Lung (tissue), 12 donors: ENCODE results near the gene URM1. TPM values are rescaled to one million over a fixed set of nuclear protein-coding genes. Genes with fewer than 3 reads are reported as not detected.

Experiments
- ATAC-seq: fragments of 200-7000 bp; cut with Tn5 transposase; one replicate; pipeline ENCODE4 v1.9.1; 2020; ENCODE audit warnings: moderate number of reproducible peaks; ENCODE audit not compliant: insufficient read depth, low FRiP score
- DNase-seq, 3 donors: peaks; one replicate each; pipeline ENCODE4 v3.0.0-alpha.2; 2013 to 2017
- H3K27ac ChIP-seq, 2 donors: one replicate each; pipeline ENCODE4 v1.5.1; 2013; ENCODE audit warnings: mild to moderate bottlenecking in 2 of 2, moderate library complexity in 2 of 2, control low read depth in 1 of 2, inconsistent platforms in 1 of 2, low read depth in 1 of 2, low read length in 1 of 2
- H3K27me3 ChIP-seq, 3 donors: one replicate each; pipeline ENCODE4 v1.5.1; 2013; ENCODE audit warnings: low read length in 2 of 3; ENCODE audit not compliant: control insufficient read depth in 3 of 3, insufficient read depth in 3 of 3
- H3K36me3 ChIP-seq, 4 donors: one replicate each; pipeline ENCODE4 v1.5.1; 2013; ENCODE audit warnings: low read length in 4 of 4, mild to moderate bottlenecking in 1 of 4, moderate library complexity in 1 of 4; ENCODE audit not compliant: control insufficient read depth in 4 of 4, insufficient read depth in 4 of 4
- H3K4me1 ChIP-seq, 5 donors: one replicate each; pipeline ENCODE4 v1.5.1; 2013; ENCODE audit warnings: low read length in 5 of 5, mild to moderate bottlenecking in 2 of 5, moderate library complexity in 1 of 5; ENCODE audit not compliant: control insufficient read depth in 5 of 5, insufficient read depth in 5 of 5
- H3K4me3 ChIP-seq: one replicate; pipeline ENCODE4 v1.5.1; 2013; ENCODE audit warnings: mild to moderate bottlenecking, control low read depth, moderate library complexity
- H3K9ac ChIP-seq, 2 donors: one replicate each; pipeline ENCODE4 v1.5.1; 2013; ENCODE audit warnings: low read length in 2 of 2, control low read depth in 1 of 2; ENCODE audit not compliant: insufficient read depth in 1 of 2
- H3K9me3 ChIP-seq, 4 donors: one replicate each; pipeline ENCODE4 v1.5.1; 2013; ENCODE audit warnings: low read length in 3 of 4, mild to moderate bottlenecking in 1 of 4, moderate library complexity in 1 of 4; ENCODE audit not compliant: control insufficient read depth in 4 of 4, insufficient read depth in 3 of 4
- WGBS, 2 donors: extraction: QIAGEN DNeasy Blood & Tissue Kit; methylation state at CpG; one replicate each; pipeline ENCODE4 v1.1.7; 2013; 5-methylcytosine and 5-hydroxymethylcytosine counted together
- polyA plus RNA-seq, 2 donors: library from polyadenylated mRNA; stranded (reverse); fragments of 200-250 nt; gene quantifications; one replicate each; pipeline ENCODE4 v1.2.1, GENCODE V29; 2013
- total RNA-seq, 2 donors: library from RNA; depleted of rRNA in 1 of 2; stranded (reverse); fragments of >200 nt in 1 of 2; gene quantifications; one replicate each; pipeline ENCODE4 v1.2.1, GENCODE V29; 2014 to 2021
- TF ChIP-seq, protein P1 (sequence below): IDR thresholded peaks from 2 replicates; pipeline ENCODE4 v1.5.1; 2012; ENCODE audit warnings: mild to moderate bottlenecking; ENCODE audit errors: control extremely low read depth, extremely low read depth
- donor health status: control.
- donor health status: control.
- donor health status: Bipolar disorder and iron deficiency.
- donor health status: healthy.
- donor health status: DM: yes; HTN: yes; CAD: no.

URM1 gene
- total and polyA plus RNA-seq, 4 donors: 35.1 to 67.2 (median 61.3) TPM

DNA sequence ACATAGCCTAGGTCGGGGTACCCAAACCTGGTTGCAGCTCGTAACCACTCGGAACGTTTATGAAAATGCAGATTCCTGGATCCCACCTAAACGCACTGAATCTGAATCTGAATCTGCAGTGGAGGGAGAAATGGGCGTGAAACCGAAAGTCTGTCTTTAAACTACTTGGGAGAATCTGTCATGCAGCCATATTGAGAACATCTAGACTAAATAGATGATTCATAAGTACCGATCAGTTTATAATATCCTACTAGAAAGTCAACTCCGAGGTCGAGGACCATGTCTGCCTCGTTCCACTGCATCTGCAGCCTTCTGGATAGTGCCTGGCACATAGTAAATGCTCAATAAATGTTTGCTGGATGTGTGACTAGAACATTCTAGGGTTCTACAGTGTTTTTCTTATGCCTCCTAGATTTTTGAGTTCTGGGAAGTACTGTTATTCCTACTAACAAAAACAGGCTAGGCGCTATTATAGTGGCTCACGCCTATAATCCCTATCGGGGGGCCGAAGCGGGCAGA, 47.9 kb upstream of the URM1 start:
- H3K36me3 ChIP-seq: peaks cover 0 to 25% (median 14%) of the 10 kb centered on the region in 4 donors
- no peak for ATAC-seq
- 23 to 27% methylated on average over 16 of the region's 16 CpGs for WGBS, 2 donors
- peak overlapping the region; percentile 91 to 94 for H3K27ac ChIP-seq
- no peak for DNase-seq
- H3K27me3 ChIP-seq: no peaks in the 10 kb centered on the region
- H3K4me3 ChIP-seq: peak overlapping the region; percentile 96
- TF ChIP-seq, protein P1, sequence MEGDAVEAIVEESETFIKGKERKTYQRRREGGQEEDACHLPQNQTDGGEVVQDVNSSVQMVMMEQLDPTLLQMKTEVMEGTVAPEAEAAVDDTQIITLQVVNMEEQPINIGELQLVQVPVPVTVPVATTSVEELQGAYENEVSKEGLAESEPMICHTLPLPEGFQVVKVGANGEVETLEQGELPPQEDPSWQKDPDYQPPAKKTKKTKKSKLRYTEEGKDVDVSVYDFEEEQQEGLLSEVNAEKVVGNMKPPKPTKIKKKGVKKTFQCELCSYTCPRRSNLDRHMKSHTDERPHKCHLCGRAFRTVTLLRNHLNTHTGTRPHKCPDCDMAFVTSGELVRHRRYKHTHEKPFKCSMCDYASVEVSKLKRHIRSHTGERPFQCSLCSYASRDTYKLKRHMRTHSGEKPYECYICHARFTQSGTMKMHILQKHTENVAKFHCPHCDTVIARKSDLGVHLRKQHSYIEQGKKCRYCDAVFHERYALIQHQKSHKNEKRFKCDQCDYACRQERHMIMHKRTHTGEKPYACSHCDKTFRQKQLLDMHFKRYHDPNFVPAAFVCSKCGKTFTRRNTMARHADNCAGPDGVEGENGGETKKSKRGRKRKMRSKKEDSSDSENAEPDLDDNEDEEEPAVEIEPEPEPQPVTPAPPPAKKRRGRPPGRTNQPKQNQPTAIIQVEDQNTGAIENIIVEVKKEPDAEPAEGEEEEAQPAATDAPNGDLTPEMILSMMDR: no peak
- H3K9me3 ChIP-seq: no peaks in the 10 kb centered on the region
- peaks cover 0 to 16% (median 7%) of the 10 kb centered on the region in 5 donors for H3K4me1 ChIP-seq
- H3K9ac ChIP-seq: peak overlapping the region; percentile 32 to 49

DNA sequence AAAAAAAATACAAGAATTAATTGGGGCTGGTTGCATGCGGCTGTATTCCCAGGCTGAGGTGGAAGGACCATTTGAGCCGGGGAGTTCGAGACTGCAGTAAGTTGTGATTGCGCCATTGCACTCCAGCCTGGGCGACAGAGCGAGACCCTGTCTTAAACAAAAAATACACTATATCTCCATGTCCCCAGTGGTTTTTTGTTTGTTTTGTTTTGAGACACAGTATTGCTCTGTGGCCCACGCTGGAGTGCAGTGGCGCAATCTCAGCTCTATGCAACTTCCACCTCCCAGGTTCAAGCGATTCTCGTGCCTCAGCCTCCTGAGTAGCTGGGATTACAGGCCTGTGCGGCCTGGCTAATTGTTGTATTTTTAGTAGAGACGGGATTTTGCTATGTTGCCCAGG, 47.4 kb upstream of the URM1 start:
- Histone ChIP-seq H3K27ac (no peak overlapping the region), H3K4me1 (peaks cover 0 to 16% (median 7%) of the 10 kb centered on the region in 5 donors), H3K36me3 (peaks cover 3 to 25% (median 16%) of the 10 kb centered on the region in 4 donors), H3K9me3 (no peaks in the 10 kb centered on the region), H3K9ac (peak overlapping the region in 1 of 2 donors; percentile 32), H3K27me3 (no peaks in the 10 kb centered on the region), H3K4me3 (no peak overlapping the region)
- DNase-seq (no peak), ATAC-seq (no peak)
- TF ChIP-seq, protein P1: no peak
- WGBS, 2 donors: 52 to 80% methylated on average over 12 of the region's 12 CpGs

DNA sequence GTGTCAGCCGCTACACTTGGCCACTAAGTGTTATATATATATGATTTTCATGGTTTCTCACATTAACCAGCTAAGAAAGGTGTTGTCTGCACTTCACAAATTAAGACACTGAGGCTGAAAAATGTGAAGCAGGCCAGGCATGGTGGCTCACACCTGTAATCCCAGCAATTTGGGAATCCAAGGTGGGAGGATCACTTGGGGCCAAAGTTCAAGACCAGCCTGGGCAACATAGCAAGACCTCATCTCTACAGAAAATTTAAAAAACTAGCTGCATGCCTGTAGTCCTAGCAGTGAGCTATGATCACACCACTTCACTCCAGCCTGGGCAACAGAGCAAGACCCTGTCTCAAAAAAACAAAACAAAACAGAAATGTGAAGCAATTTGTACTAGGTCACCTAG, 46.8 kb upstream of the URM1 start:
- WGBS, 2 donors: 95 to 96% methylated on average over 1 of the region's 1 CpG
- Histone ChIP-seq H3K9ac (no peak overlapping the region), H3K4me3 (no peak overlapping the region), H3K36me3 (peaks cover 3 to 23% (median 17%) of the 10 kb centered on the region in 4 donors), H3K27me3 (no peaks in the 10 kb centered on the region), H3K4me1 (peaks cover 0 to 16% (median 7%) of the 10 kb centered on the region in 5 donors), H3K27ac (no peak overlapping the region), H3K9me3 (no peaks in the 10 kb centered on the region)
- TF ChIP-seq, protein P1: no peak
- ATAC-seq (no peak), DNase-seq (no peak)

DNA sequence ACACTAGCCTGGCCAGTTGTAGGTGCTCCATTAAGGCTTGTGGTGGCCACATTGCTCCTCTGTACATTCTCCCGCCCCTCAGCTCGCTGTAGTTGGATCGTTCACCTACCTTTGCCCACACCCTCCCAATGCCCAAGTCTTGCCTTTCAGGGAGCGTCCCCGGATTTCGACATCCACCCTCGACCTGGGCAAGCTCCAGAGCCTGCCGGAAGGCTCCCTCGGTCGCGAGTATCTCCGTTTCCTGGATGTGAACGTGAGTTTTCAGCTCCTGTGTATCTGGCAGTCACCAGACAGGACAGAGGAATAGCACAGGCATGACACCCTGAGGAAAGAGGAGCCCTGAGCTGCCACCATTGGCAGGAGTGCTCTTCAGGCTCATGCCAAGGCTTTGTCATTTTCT, 45.5 kb upstream of the URM1 start:
- 77 to 83% methylated on average over 13 of the region's 13 CpGs for WGBS, 2 donors
- Histone ChIP-seq H3K9ac (no peak overlapping the region), H3K27ac (no peak overlapping the region), H3K27me3 (no peaks in the 10 kb centered on the region), H3K9me3 (no peaks in the 10 kb centered on the region), H3K36me3 (peaks cover 3 to 21% (median 17%) of the 10 kb centered on the region in 4 donors), H3K4me1 (peaks cover 0 to 16% (median 7%) of the 10 kb centered on the region in 5 donors), H3K4me3 (no peak overlapping the region)
- TF ChIP-seq, protein P1: no peak
- no peak for ATAC-seq
- DNase-seq: no peak
